ENCODE data around the gene DOK7. TPM values are rescaled to one million over a fixed set of nuclear protein-coding genes. Genes with fewer than 3 reads are reported as not detected.

The DOK7 gene
- total RNA-seq, 1 donor from 2014 or later, result 4.8 TPM

GRCh38 chr4:3513807-3514206 is 50.7 kb downstream of the DOK7 start:
- Mint-ChIP-seq H3K27me3 (ENCODE audit: low read depth) (no peaks in the 10 kb centered on the region), H3K9me3 (no peaks in the 10 kb centered on the region)
- TF ChIP-seq, protein P1, sequence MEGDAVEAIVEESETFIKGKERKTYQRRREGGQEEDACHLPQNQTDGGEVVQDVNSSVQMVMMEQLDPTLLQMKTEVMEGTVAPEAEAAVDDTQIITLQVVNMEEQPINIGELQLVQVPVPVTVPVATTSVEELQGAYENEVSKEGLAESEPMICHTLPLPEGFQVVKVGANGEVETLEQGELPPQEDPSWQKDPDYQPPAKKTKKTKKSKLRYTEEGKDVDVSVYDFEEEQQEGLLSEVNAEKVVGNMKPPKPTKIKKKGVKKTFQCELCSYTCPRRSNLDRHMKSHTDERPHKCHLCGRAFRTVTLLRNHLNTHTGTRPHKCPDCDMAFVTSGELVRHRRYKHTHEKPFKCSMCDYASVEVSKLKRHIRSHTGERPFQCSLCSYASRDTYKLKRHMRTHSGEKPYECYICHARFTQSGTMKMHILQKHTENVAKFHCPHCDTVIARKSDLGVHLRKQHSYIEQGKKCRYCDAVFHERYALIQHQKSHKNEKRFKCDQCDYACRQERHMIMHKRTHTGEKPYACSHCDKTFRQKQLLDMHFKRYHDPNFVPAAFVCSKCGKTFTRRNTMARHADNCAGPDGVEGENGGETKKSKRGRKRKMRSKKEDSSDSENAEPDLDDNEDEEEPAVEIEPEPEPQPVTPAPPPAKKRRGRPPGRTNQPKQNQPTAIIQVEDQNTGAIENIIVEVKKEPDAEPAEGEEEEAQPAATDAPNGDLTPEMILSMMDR (IDR thresholded peaks at IDR 0.05; ENCODE audit: unreplicated experiment), result no peak

GRCh38 chr4:3514221-3514780 is 51.2 kb downstream of the DOK7 start:
- Mint-ChIP-seq H3K4me1 (no peaks in the 10 kb centered on the region), H3K36me3 (peaks cover 41% of the 10 kb centered on the region), H3K27ac (no peak overlapping the region), H3K27me3 (ENCODE audit: low read depth) (no peaks in the 10 kb centered on the region), H3K9me3 (no peaks in the 10 kb centered on the region), H3K4me3 (no peak overlapping the region)
- TF ChIP-seq, protein P1 (IDR thresholded peaks at IDR 0.05; ENCODE audit: unreplicated experiment), result no peak
- DNase-seq (ENCODE audit: low spot score in 2 of 2, unreplicated experiment in 2 of 2), result no peak

More at GRCh38 chr4:3513807-3514206, 50.7 kb downstream of the DOK7 start:
- no peak for DNase-seq (ENCODE audit: low spot score in 2 of 2, unreplicated experiment in 2 of 2)
- no peak overlapping the region for H3K27ac Mint-ChIP-seq
- no peaks in the 10 kb centered on the region for H3K4me1 Mint-ChIP-seq
- no peak overlapping the region for H3K4me3 Mint-ChIP-seq
- peaks cover 41% of the 10 kb centered on the region for H3K36me3 Mint-ChIP-seq

DNA sequence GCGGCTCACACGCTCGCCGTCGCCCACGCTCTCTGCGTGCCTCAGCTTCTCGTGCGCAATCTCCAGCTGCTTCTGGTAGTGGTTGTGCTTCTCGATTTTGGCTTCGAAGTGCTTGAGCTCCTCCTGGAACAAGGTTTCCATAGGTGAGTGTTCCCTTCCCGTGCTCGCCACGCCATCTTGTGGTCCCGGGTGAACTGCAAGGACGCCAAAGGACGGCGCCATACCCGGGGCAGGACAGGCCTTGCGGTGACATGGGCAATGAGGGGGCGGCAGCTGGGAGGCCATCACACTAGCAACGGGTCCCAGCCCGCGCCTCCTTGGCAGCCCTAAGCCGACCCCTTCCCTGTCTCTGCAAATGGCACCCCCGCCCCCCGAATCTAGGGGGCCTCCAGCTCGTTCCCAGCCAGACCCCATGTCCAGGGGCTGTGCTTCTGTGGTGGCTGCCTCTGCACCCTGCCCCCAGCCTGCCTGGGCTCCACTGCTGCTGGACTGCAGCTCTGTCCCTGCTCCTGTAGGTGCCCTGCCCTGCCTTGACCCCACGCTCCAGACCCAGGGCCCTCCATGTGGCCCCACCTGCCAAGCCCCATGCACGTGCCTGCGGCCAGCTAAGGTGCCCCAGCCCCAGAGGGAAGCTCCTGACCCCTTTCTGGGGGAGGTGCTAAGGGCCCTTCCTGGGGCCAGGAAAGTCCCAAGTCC is 51.8 kb downstream of the DOK7 start:
- Mint-ChIP-seq H3K36me3 (peaks cover 39% of the 10 kb centered on the region), H3K27ac (no peak overlapping the region), H3K27me3 (ENCODE audit: low read depth) (no peaks in the 10 kb centered on the region), H3K4me3 (no peak overlapping the region), H3K4me1 (no peaks in the 10 kb centered on the region), H3K9me3 (no peaks in the 10 kb centered on the region)
- no peak for DNase-seq (ENCODE audit: low spot score in 2 of 2, unreplicated experiment in 2 of 2)
- TF ChIP-seq, protein P1 (IDR thresholded peaks at IDR 0.05; ENCODE audit: unreplicated experiment), result peak; percentile 26

DNA sequence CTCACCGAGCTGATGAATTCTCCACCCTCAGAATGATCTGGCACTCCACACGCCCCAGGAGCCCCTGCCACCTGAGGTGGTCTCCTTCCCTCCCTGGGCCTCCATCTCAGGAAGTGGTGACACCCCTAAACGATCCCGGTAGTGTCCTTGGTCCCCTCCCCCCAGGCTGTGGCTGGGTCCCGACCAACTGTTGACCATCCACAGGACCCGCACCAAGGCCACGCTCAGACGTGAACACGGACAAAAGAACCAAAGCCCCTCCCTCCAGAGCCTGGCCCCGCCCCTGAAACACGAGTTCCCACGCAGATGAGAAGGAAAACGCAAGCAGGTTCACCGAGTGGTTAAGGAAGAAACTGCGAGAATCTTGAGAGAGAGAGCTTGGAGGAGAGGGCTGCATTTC is 52.5 kb downstream of the DOK7 start:
- Mint-ChIP-seq H3K27me3 (ENCODE audit: low read depth) (no peaks in the 10 kb centered on the region), H3K27ac (no peak overlapping the region), H3K4me1 (no peaks in the 10 kb centered on the region), H3K9me3 (no peaks in the 10 kb centered on the region), H3K4me3 (no peak overlapping the region), H3K36me3 (peaks cover 34% of the 10 kb centered on the region)
- no peak for DNase-seq (ENCODE audit: low spot score in 2 of 2, unreplicated experiment in 2 of 2)
- TF ChIP-seq, protein P1 (IDR thresholded peaks at IDR 0.05; ENCODE audit: unreplicated experiment), result no peak

DNA sequence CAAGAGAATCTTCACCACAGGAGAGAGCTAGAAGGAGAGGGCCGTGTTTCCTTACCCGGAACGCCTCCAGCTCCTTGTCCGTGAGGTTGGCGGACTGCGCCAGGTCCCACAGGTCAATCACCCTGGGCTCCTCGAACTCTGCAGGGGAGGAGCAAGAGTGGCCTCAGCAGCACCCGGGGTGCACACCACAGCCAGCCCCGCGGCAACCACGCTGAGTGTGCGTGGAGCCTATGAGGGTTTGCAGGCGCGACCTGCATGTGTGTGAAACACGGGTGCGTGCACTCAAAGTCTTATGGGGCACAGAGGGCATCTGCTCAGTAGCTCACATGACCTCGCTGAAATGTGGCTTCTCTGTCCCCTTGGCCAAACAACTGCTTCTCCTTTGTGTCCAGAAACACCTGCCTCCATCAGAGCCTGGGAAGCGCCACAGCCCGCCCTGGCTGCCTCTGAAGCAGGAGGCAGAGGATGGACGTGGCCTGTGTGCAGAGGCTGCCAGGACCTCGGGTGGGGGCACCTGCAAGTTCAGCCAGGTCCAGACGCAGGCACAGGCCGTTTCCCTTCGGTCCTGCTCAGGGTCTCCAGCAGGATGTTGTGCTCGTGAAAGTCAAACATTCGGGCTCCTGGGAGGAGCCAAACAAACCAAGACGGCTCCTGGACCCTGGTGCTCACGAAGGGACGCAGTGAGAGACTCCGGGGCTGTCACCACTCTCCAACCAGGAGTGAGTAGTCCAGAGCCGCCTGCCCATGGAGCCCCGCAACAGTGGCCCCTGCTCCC is 53.1 kb downstream of the DOK7 start:
- peaks cover 29% of the 10 kb centered on the region for H3K36me3 Mint-ChIP-seq
- H3K9me3 Mint-ChIP-seq, result no peaks in the 10 kb centered on the region
- no peaks in the 10 kb centered on the region for H3K4me1 Mint-ChIP-seq
- peak in 1 of 2 experiments; percentile 6 for DNase-seq (ENCODE audit: low spot score in 2 of 2, unreplicated experiment in 2 of 2)
- H3K27ac Mint-ChIP-seq, result no peak overlapping the region
- TF ChIP-seq, protein P1 (IDR thresholded peaks at IDR 0.05; ENCODE audit: unreplicated experiment), result no peak
- H3K4me3 Mint-ChIP-seq, result no peak overlapping the region
- no peaks in the 10 kb centered on the region for H3K27me3 Mint-ChIP-seq (ENCODE audit: low read depth)

Data from mesothelial cell of epicardium (in vitro differentiated cells).